Measurements from ENCODE around the gene AARS1. TPM values are rescaled to one million over a fixed set of nuclear protein-coding genes. Genes with fewer than 3 reads are reported as not detected.
"Not testable (repeated sequence)": the region's sequence is repeated elsewhere in the genome, so short reads cannot be mapped to it uniquely, and the experiment has no call there.

AARS1 gene
- 66.0 and 148 TPM in 2 replicates for total RNA-seq

GRCh38 chr16:70289229-70290094 lies at the start of gene AARS1:
TSS of gene AARS1 (minus strand) at chr16:70289506. CDS start at chr16:70282763, 6,743 bp downstream.
- DNase-seq (ENCODE audit: low read depth in 2 of 2): peak; percentile 100

DNA sequence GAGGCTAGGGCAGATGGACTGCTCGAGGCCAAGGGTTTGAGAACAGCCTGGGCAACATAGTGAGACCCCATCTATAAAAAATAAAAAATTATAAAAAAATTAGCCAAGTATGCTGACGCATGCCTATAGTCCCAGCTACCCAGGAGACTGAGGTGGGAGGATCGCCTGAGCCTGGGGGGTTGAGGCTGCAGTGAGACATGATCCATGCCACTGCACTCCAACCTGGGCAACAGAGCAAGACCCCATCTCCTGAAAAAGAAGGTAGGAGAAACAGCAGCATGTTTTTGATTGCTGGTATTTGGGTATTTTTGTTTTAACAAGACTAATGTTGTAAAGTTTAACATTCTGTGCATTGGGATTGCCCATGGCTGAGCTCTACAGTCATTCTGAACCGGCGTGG lies 48.5 kb upstream of the AARS1 start:
- no peak for DNase-seq (ENCODE audit: low read depth in 2 of 2)

DNA sequence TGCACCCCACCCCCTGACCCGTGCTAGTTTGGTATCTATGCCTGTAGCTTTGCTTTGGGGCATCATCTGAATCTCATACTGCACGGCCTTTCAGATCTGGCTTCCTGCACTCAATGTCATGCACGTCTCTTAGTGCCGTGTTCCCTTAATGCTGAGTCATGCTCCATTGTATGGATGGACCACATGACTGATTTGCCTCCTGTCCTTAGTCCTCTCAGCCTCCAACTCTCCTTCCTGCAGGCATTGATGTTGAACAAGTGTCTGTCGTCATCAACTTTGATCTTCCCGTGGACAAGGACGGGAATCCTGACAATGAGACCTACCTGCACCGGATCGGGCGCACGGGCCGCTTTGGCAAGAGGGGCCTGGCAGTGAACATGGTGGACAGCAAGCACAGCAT lies 43.4 kb upstream of the AARS1 start:
- peak; percentile 40 to 57 for DNase-seq (ENCODE audit: low read depth in 2 of 2)

DNA sequence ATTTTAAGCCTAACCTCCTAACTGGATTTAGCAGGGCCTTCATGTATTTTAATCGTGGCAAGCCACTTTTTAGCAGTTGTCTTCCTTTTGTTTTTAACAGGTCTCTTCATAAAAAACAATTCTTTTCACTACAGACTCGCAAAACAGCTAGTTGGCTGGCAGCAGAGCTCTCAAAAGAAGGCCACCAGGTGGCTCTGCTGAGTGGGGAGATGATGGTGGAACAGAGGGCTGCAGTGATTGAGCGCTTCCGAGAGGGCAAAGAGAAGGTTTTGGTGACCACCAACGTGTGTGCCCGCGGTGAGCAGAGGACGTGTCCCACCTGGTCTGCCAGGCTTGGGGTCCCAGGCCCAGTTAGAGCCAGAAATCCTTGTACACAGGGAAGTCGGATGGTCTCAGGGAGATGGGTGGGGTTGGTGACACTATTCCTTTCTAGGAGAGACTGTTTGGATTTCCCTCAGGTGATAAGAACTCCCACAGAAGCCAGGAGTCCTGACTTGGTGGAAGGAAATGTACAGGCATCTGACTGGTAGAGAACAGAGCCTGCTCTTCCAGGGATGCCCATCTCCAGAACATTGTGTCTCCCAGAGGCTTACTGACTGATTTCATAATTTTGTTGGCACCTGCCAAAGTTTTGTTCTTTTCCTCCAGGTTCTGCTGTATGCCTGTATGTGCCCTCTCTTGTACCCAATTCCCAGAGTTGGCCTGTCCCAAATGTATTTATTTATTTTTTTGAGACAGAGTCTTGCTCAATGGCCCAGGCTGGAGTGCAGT lies 42.5 kb upstream of the AARS1 start:
- DNase-seq (ENCODE audit: low read depth in 2 of 2): peak; percentile 23 to 35

GRCh38 chr16:70331091-70331490 lies 41.8 kb upstream of the AARS1 start:
- no peak for DNase-seq (ENCODE audit: low read depth in 2 of 2)

GRCh38 chr16:70324998-70325747 lies 35.9 kb upstream of the AARS1 start:
- DNase-seq (ENCODE audit: low read depth in 2 of 2): peak in 1 of 2 donors; percentile 46

DNA sequence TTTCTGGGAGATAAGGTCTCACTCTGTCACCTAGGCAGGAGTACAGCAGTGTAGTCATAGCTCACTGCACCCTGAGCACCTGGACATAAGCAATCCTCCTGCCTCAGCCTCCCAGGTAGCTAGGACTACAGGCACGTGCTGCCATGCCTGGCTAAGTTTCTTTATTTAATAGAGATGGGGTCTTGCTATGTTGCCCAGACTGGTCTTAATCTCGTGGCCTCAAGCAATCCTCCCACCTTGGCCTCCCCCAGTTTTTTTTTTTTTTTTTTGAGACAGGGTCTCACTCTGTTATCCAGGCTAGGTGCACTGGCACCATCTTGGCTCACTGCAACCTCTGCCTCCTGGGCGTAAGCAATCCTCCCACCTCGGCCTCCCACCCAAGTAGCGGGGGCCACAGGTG lies 30.8 kb upstream of the AARS1 start:
- DNase-seq (ENCODE audit: low read depth in 2 of 2): no peak

- DNase-seq (ENCODE audit: low read depth in 2 of 2): not testable (repeated sequence)
These were observed 18.4 kb upstream of the AARS1 start for GRCh38 chr16:70307726-70308125.

GRCh38 chr16:70306880-70307279 lies 17.6 kb upstream of the AARS1 start:
- no peak for DNase-seq (ENCODE audit: low read depth in 2 of 2)

GRCh38 chr16:70304892-70305448 lies 15.7 kb upstream of the AARS1 start:
- no peak for DNase-seq (ENCODE audit: low read depth in 2 of 2)

DNA sequence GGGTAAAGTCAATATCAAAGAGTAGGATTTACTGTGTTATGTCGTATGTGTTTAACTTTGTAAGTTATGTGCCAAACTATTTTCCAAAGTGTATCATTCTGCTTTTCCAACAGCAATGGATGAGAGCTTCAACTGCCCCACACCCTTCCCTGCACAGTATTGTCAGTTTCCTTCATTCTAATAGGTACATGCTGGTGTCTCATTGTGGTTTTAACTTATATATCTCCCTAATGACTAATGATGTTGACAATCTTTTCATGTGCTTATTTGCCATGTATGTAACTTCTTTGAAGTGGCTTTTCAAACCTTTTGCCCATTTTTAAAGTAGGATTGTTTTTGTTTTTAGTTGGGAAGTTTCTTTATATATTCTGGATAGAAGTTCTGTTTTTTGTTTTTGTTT lies 13.4 kb upstream of the AARS1 start:
- no peak for DNase-seq (ENCODE audit: low read depth in 2 of 2)

- no peak for DNase-seq (ENCODE audit: low read depth in 2 of 2)
These were observed 11.8 kb upstream of the AARS1 start for GRCh38 chr16:70301121-70301520.

GRCh38 chr16:70298988-70299938 lies 10.0 kb upstream of the AARS1 start, which contains the start of gene DDX19B:
TSS of gene DDX19B (plus strand) at chr16:70299186. CDS start at chr16:70299298, 112 bp downstream.
- DNase-seq (ENCODE audit: low read depth in 2 of 2): peak; percentile 75 to 85

- no peak for DNase-seq (ENCODE audit: low read depth in 2 of 2)
These were observed 6.3 kb upstream of the AARS1 start for GRCh38 chr16:70295634-70296033.

GRCh38 chr16:70294385-70295025 lies 5.2 kb upstream of the AARS1 start:
- no peak for DNase-seq (ENCODE audit: low read depth in 2 of 2)

DNA sequence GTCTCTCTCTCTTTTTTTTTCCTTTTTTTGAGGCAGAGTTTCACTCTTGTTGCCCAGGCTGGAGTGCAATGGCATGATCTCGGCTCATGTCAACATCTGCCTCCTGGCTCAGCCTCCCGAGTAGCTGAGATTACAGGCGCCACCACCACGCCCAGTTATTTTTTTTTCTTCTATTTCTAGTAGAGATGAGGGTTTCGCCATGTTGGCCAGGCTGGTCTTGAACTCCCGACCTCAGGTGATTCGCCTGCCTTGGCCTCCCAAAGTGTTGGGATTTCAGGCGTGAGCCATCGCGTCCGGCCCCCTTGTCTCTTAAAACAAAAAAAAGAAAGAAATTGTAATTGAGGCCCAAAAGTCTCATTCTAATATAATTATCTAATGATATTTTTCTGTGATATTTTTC lies 2.8 kb upstream of the AARS1 start:
- not testable (repeated sequence) for DNase-seq (ENCODE audit: low read depth in 2 of 2)

- no peak for DNase-seq (ENCODE audit: low read depth in 2 of 2)
These were observed 1.7 kb upstream of the AARS1 start for GRCh38 chr16:70290949-70291519.

DNA sequence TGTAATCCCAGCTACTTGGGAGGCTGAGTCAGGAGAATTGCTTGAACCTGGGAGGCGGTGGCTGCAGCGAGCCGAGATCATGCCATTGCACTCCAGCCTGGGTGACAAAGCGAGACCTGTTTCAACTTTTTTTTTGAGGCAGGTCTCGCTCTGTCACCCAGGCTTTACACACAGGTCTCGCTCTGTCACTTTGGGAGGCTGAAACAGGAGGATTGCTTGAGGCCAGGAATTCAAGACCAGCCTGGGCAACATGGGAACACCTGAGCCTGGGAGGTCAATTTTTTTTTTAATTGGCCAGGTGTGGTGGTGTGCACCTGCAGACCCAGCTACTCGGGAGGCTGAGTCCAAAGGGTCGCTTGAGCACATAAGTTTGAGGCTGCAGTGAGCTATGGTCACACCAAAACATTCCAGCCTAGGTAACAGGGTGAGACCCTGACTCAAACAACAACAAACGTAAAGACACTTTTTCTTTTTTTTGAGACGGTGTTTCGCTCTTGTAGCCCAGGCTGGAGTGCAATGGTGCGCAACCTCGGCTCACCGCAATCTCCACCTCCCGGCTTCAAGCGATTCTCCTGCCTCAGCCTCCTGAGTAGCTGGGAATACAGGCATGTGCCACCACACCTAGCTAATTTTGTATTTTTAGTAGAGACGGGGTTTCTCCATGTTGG lies 1.9 kb downstream of the AARS1 start:
- DNase-seq (ENCODE audit: low read depth in 2 of 2): not testable (repeated sequence)

DNA sequence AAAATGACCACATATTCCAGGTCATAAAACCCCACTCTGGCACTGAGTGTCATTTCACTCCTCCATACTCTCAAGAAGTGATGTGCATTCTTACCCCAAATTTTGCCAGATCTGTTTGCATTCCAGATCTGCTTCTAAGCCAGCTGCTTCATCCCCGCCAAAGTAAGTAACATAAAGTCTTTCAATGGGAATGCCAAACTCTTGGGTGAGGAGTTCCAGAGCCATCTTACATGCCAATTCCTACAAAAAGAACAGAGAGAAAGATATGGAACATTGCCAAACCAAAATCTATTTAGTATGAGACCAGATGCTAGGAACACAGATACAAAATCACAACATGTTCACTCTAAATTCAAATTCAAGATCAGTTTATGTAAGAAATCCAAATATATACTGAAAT lies 12.9 kb downstream of the AARS1 start:
- no peak for DNase-seq (ENCODE audit: low read depth in 2 of 2)

All from lung microvascular endothelial cell (primary cell).